Measurements from ENCODE around the gene ZIC1.
A peak's percentile ranks its signal among the peaks of the same experiment; 100 is the strongest.

Gene ZIC1

DNA sequence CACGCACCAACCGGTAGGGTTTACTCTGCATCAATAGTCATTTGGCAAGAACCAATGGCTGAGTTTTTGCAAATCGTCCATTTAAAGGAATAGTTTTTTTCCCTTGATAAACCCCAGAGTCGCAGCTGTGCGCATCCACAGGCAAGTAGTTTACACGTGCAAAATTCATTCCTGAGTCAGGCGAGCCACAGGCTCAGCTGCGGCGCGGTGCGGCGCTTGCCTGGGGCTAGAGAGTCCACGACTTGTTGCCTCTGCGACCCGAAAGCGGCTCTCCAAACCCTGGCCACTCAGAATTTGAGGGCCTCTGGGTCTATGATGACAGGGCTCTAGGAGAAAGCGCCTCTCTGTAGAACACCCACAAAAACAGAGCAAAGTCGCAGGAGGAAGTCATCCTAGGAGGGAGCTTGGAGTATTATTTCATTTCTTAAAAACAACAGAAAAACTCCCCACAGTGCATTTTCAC is 39.5 kb upstream of the ZIC1 start:
- no peak for DNase-seq
- no peak overlapping the region for H3K4ac ChIP-seq (ENCODE audit: low read depth, low read length)

DNA sequence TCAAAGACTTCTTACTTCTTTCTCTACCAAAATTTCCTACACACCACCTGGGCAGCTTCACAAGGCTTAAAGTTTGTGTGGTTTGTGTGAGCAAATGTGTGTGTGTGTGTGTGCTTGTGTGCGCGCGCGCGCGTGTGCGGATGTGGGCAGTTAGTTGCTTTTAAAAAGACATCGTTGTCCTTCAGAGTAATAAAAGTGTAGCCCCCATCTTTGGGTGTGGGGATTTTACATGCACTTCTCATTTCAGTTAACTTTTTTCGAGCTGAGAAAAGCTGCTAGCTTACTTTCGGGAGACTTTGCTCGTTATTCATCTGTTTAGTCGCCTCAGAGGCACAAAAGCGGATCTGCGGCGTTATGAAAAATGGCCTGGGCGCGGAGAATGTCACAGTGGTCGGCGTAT is 38.8 kb upstream of the ZIC1 start:
- no peak overlapping the region for H4K5ac ChIP-seq (ENCODE audit: low read length)
- H2AK5ac ChIP-seq (ENCODE audit: low read length): no peak overlapping the region
- no peak overlapping the region for H3K27ac ChIP-seq (ENCODE audit: low read depth, low read length)
- WGBS (ENCODE audit: extremely low coverage, insufficient coverage, low lambda C conversion rate): no CpG with 5 or more reads among the region's 19 CpGs
- H3K4me3 ChIP-seq (ENCODE audit: low read length): no peak overlapping the region
- no peak overlapping the region for H3K23ac ChIP-seq (ENCODE audit: low read length)
- no peak overlapping the region for H3K4me2 ChIP-seq (ENCODE audit: low read length)
- H2BK15ac ChIP-seq (replicated peaks; ENCODE audit: low read depth): no peak overlapping the region
- H2BK5ac ChIP-seq (ENCODE audit: low read length): no peak overlapping the region
- no peak for DNase-seq
- H4K8ac ChIP-seq (ENCODE audit: low read depth, low read length): no peak overlapping the region
- no peak overlapping the region for H3K4ac ChIP-seq (ENCODE audit: low read depth, low read length)
- H3K27me3 ChIP-seq (ENCODE audit: insufficient read depth, low read length, poor library complexity): peaks cover 74% of the 10 kb centered on the region
- H3K79me1 ChIP-seq (ENCODE audit: low read length): no peaks in the 10 kb centered on the region
- no peak overlapping the region for H2BK120ac ChIP-seq (ENCODE audit: low read depth, low read length)
- no peaks in the 10 kb centered on the region for H3K36me3 ChIP-seq (ENCODE audit: control insufficient read depth, insufficient read depth, low read length)
- H3K4me1 ChIP-seq (ENCODE audit: control insufficient read depth, low read depth, low read length): peaks cover 3% of the 10 kb centered on the region
- H3K56ac ChIP-seq (ENCODE audit: low read length): no peak overlapping the region
- no peak overlapping the region for H3K18ac ChIP-seq (ENCODE audit: low read length)
- H3K79me2 ChIP-seq (ENCODE audit: control insufficient read depth, insufficient read depth, low read length): no peaks in the 10 kb centered on the region
- no peak overlapping the region for H3K9ac ChIP-seq (ENCODE audit: low read length)

More for the DNA sequence above, 39.5 kb upstream of the ZIC1 start:
- Histone ChIP-seq H3K18ac (ENCODE audit: low read length) (no peak overlapping the region), H3K79me1 (ENCODE audit: low read length) (no peaks in the 10 kb centered on the region), H3K27me3 (ENCODE audit: insufficient read depth, low read length, poor library complexity) (peaks cover 72% of the 10 kb centered on the region), H3K23ac (ENCODE audit: low read length) (no peak overlapping the region), H3K79me2 (ENCODE audit: control insufficient read depth, insufficient read depth, low read length) (no peaks in the 10 kb centered on the region), H3K4me2 (ENCODE audit: low read length) (no peak overlapping the region), H3K4me1 (ENCODE audit: control insufficient read depth, low read depth, low read length) (peaks cover 3% of the 10 kb centered on the region), H3K27ac (ENCODE audit: low read depth, low read length) (no peak overlapping the region), H4K5ac (ENCODE audit: low read length) (no peak overlapping the region), H2BK15ac (replicated peaks; ENCODE audit: low read depth) (no peak overlapping the region), H3K9ac (ENCODE audit: low read length) (no peak overlapping the region), H3K56ac (ENCODE audit: low read length) (no peak overlapping the region), H3K4me3 (ENCODE audit: low read length) (no peak overlapping the region), H3K36me3 (ENCODE audit: control insufficient read depth, insufficient read depth, low read length) (no peaks in the 10 kb centered on the region), H2BK120ac (ENCODE audit: low read depth, low read length) (no peak overlapping the region), H2AK5ac (ENCODE audit: low read length) (no peak overlapping the region), H4K8ac (ENCODE audit: low read depth, low read length) (no peak overlapping the region), H2BK5ac (ENCODE audit: low read length) (no peak overlapping the region)
- no CpG with 5 or more reads among the region's 18 CpGs for WGBS (ENCODE audit: extremely low coverage, insufficient coverage, low lambda C conversion rate)

DNA sequence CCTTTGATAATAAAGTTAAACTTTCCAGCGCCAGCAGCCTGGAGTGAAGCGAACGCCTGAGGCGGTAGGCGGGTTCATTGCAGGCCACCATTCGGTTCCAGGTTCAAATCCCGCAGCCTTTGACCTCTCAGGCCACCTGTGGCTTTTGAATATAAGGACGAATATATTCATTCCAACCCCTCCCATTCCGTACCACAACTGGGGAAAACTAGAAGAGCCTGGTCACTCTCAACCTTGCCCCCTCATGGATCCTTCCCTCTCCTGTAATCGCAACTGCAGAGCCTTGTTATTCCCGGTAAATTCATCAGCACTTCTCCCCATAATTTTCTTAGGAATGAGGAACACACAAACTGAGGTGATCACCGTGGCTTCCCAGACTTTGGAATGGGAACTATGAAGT is 38.0 kb upstream of the ZIC1 start:
- Histone ChIP-seq H3K9ac (ENCODE audit: low read length) (no peak overlapping the region), H2AK5ac (ENCODE audit: low read length) (no peak overlapping the region), H3K79me1 (ENCODE audit: low read length) (no peaks in the 10 kb centered on the region), H3K56ac (ENCODE audit: low read length) (no peak overlapping the region), H3K4me3 (ENCODE audit: low read length) (no peak overlapping the region), H3K4me2 (ENCODE audit: low read length) (no peak overlapping the region), H2BK5ac (ENCODE audit: low read length) (no peak overlapping the region), H2BK15ac (replicated peaks; ENCODE audit: low read depth) (no peak overlapping the region), H3K27me3 (ENCODE audit: insufficient read depth, low read length, poor library complexity) (peaks cover 75% of the 10 kb centered on the region), H3K27ac (ENCODE audit: low read depth, low read length) (no peak overlapping the region), H3K79me2 (ENCODE audit: control insufficient read depth, insufficient read depth, low read length) (no peaks in the 10 kb centered on the region), H2BK120ac (ENCODE audit: low read depth, low read length) (no peak overlapping the region), H4K5ac (ENCODE audit: low read length) (no peak overlapping the region), H3K4me1 (ENCODE audit: control insufficient read depth, low read depth, low read length) (peaks cover 3% of the 10 kb centered on the region), H3K23ac (ENCODE audit: low read length) (no peak overlapping the region), H3K36me3 (ENCODE audit: control insufficient read depth, insufficient read depth, low read length) (no peaks in the 10 kb centered on the region), H4K8ac (ENCODE audit: low read depth, low read length) (no peak overlapping the region), H3K4ac (ENCODE audit: low read depth, low read length) (no peak overlapping the region), H3K18ac (ENCODE audit: low read length) (no peak overlapping the region)
- DNase-seq: no peak
- WGBS (ENCODE audit: extremely low coverage, insufficient coverage, low lambda C conversion rate): no CpG with 5 or more reads among the region's 12 CpGs

DNA sequence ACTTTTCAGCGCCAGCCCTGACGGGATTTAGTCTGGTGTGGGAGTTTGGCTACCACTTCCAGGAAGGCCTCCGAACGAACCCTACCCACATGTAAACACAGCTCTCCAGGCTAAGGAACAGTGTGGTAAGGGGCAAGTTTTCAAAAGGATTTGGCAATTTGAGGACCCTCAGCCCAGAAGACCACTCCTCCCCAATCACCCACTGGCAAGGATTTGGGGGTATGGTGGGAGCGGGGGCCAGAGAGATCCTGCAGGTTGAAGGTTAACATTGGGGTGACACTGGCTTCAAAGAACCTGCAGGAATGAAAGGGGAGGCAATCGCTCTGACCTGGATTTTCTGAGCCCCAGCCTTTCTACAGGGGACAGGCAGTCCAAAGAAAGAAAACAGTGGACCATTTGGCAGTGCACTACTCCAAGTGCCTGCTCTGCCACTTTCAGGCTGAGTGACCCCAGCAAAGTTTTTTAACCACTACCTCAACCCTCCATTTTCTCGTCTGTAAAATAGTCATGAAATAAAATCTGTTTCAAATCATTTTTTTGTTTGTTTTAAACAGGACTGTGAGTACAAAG is 37.3 kb upstream of the ZIC1 start:
- no peak overlapping the region for H2BK5ac ChIP-seq (ENCODE audit: low read length)
- H2AK5ac ChIP-seq (ENCODE audit: low read length): no peak overlapping the region
- H3K36me3 ChIP-seq (ENCODE audit: control insufficient read depth, insufficient read depth, low read length): no peaks in the 10 kb centered on the region
- H2BK15ac ChIP-seq (replicated peaks; ENCODE audit: low read depth): no peak overlapping the region
- H3K4me3 ChIP-seq (ENCODE audit: low read length): no peak overlapping the region
- H3K9ac ChIP-seq (ENCODE audit: low read length): no peak overlapping the region
- no peak overlapping the region for H3K18ac ChIP-seq (ENCODE audit: low read length)
- H3K79me2 ChIP-seq (ENCODE audit: control insufficient read depth, insufficient read depth, low read length): no peaks in the 10 kb centered on the region
- no CpG with 5 or more reads among the region's 7 CpGs for WGBS (ENCODE audit: extremely low coverage, insufficient coverage, low lambda C conversion rate)
- no peak overlapping the region for H4K8ac ChIP-seq (ENCODE audit: low read depth, low read length)
- no peaks in the 10 kb centered on the region for H3K79me1 ChIP-seq (ENCODE audit: low read length)
- H3K27me3 ChIP-seq (ENCODE audit: insufficient read depth, low read length, poor library complexity): peaks cover 75% of the 10 kb centered on the region
- H3K23ac ChIP-seq (ENCODE audit: low read length): no peak overlapping the region
- H3K4me1 ChIP-seq (ENCODE audit: control insufficient read depth, low read depth, low read length): peaks cover 3% of the 10 kb centered on the region
- no peak for DNase-seq
- no peak overlapping the region for H4K5ac ChIP-seq (ENCODE audit: low read length)
- no peak overlapping the region for H2BK120ac ChIP-seq (ENCODE audit: low read depth, low read length)
- no peak overlapping the region for H3K4me2 ChIP-seq (ENCODE audit: low read length)
- no peak overlapping the region for H3K27ac ChIP-seq (ENCODE audit: low read depth, low read length)
- H3K4ac ChIP-seq (ENCODE audit: low read depth, low read length): no peak overlapping the region
- no peak overlapping the region for H3K56ac ChIP-seq (ENCODE audit: low read length)

DNA sequence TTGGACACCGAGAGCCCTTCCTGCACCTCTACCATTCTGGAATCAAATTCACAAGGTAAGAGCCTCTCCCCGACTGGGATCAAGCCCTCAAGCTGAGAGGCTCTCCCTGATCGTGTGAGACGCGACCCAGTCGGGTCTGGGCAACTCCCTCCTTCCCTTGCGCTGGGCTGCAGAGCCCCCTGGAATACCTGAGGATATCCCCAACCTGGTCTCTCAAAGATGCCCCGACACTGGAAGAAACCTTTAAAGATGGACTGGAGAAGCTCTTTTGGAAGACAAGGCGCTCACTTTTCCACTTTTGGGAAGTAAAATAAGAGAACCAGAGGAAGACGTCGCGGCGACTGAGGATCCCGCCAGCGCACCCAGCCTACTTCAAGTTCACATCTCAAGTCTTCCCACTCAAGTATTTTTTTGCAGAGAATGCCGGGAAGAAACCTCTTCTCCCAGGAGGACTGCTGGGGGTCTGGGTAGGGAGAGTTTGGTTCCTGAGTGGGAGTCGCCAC is 36.6 kb upstream of the ZIC1 start:
- H4K8ac ChIP-seq (ENCODE audit: low read depth, low read length): no peak overlapping the region
- no peak overlapping the region for H3K56ac ChIP-seq (ENCODE audit: low read length)
- H2BK5ac ChIP-seq (ENCODE audit: low read length): no peak overlapping the region
- no peaks in the 10 kb centered on the region for H3K36me3 ChIP-seq (ENCODE audit: control insufficient read depth, insufficient read depth, low read length)
- no peak overlapping the region for H3K4me3 ChIP-seq (ENCODE audit: low read length)
- H3K4ac ChIP-seq (ENCODE audit: low read depth, low read length): no peak overlapping the region
- no peak overlapping the region for H3K18ac ChIP-seq (ENCODE audit: low read length)
- no peak overlapping the region for H3K9ac ChIP-seq (ENCODE audit: low read length)
- no peak overlapping the region for H2BK15ac ChIP-seq (replicated peaks; ENCODE audit: low read depth)
- peaks cover 3% of the 10 kb centered on the region for H3K4me1 ChIP-seq (ENCODE audit: control insufficient read depth, low read depth, low read length)
- no peak overlapping the region for H3K23ac ChIP-seq (ENCODE audit: low read length)
- DNase-seq: no peak
- no CpG with 5 or more reads among the region's 17 CpGs for WGBS (ENCODE audit: extremely low coverage, insufficient coverage, low lambda C conversion rate)
- H3K27ac ChIP-seq (ENCODE audit: low read depth, low read length): no peak overlapping the region
- peaks cover 76% of the 10 kb centered on the region for H3K27me3 ChIP-seq (ENCODE audit: insufficient read depth, low read length, poor library complexity)
- H2AK5ac ChIP-seq (ENCODE audit: low read length): no peak overlapping the region
- H3K79me1 ChIP-seq (ENCODE audit: low read length): no peaks in the 10 kb centered on the region
- no peak overlapping the region for H3K4me2 ChIP-seq (ENCODE audit: low read length)
- no peak overlapping the region for H4K5ac ChIP-seq (ENCODE audit: low read length)
- no peak overlapping the region for H2BK120ac ChIP-seq (ENCODE audit: low read depth, low read length)
- no peaks in the 10 kb centered on the region for H3K79me2 ChIP-seq (ENCODE audit: control insufficient read depth, insufficient read depth, low read length)

DNA sequence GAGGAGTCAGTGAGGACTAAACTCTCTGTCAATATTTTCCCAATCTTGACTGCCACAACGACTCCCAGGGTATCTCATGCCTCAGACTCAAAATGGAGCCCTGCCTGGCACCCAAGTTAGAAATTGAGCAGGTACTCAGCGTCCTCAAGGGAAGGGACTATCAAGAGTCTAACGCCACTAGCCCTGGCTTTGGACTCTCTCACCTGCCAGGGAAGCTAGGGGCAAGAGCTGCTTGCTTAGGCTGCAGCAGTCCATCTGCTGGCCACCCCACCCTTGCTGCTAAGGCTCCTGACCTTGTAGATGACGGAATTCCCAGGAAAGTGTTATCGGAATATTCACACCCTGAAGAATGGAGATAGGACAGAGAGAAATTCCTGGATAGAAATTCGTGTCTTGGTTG is 35.9 kb upstream of the ZIC1 start:
- Histone ChIP-seq H4K5ac (ENCODE audit: low read length) (no peak overlapping the region), H4K8ac (ENCODE audit: low read depth, low read length) (no peak overlapping the region), H3K27me3 (ENCODE audit: insufficient read depth, low read length, poor library complexity) (peaks cover 72% of the 10 kb centered on the region), H2AK5ac (ENCODE audit: low read length) (no peak overlapping the region), H3K79me2 (ENCODE audit: control insufficient read depth, insufficient read depth, low read length) (no peaks in the 10 kb centered on the region), H3K4me2 (ENCODE audit: low read length) (no peak overlapping the region), H3K36me3 (ENCODE audit: control insufficient read depth, insufficient read depth, low read length) (no peaks in the 10 kb centered on the region), H3K9ac (ENCODE audit: low read length) (no peak overlapping the region), H3K56ac (ENCODE audit: low read length) (no peak overlapping the region), H3K79me1 (ENCODE audit: low read length) (no peaks in the 10 kb centered on the region), H3K23ac (ENCODE audit: low read length) (no peak overlapping the region), H3K27ac (ENCODE audit: low read depth, low read length) (no peak overlapping the region), H3K18ac (ENCODE audit: low read length) (no peak overlapping the region), H3K4me1 (ENCODE audit: control insufficient read depth, low read depth, low read length) (peaks cover 3% of the 10 kb centered on the region), H2BK5ac (ENCODE audit: low read length) (no peak overlapping the region), H3K4me3 (ENCODE audit: low read length) (no peak overlapping the region), H2BK120ac (ENCODE audit: low read depth, low read length) (no peak overlapping the region), H3K4ac (ENCODE audit: low read depth, low read length) (no peak overlapping the region), H2BK15ac (replicated peaks; ENCODE audit: low read depth) (no peak overlapping the region)
- peak; percentile 80 for DNase-seq
- WGBS (ENCODE audit: extremely low coverage, insufficient coverage, low lambda C conversion rate): no CpG with 5 or more reads among the region's 6 CpGs

Data from mesendoderm (in vitro differentiated cells).